Caco-2 (cell line): ENCODE results near the gene MTHFD1. TPM values are rescaled to one million over a fixed set of nuclear protein-coding genes. Genes with fewer than 3 reads are reported as not detected.

ENCODE experiments used
- BruUV-seq: library from RNA; stranded (reverse); fragments of 400-500 nt; replicated peaks from 2 replicates; lab custom pipeline; 2021; lab: Mats Ljungman, UMichigan
- CTCF ChIA-PET: fragments of 300-600 bp; sonication (Branson Sonifier 250); formaldehyde crosslinking; loops from one replicate; lab custom pipeline; 2022; ENCODE audit warnings: antibody characterized with exemption; lab: Charles Lee
- POLR2A ChIA-PET: fragments of 300-600 bp; sonication (Branson Sonifier 250); formaldehyde crosslinking; loops from one replicate; lab custom pipeline; 2022; ENCODE audit warnings: antibody characterized with exemption; lab: Charles Lee
- DNase-seq, 2 experiments: peaks; one replicate each; pipeline versions ENCODE4 v3.0.0 to v3.0.0-alpha.2; 2020 to 2022
- H3K27me3 ChIP-seq: replicated peaks from 2 replicates; pipeline ENCODE4 v1.6.0; 2011; ENCODE audit warnings: low read length; ENCODE audit not compliant: control insufficient read depth, insufficient read depth
- H3K36me3 ChIP-seq: 2 replicates; pipeline ENCODE4 v1.5.1; 2011; ENCODE audit warnings: low read length; ENCODE audit not compliant: control insufficient read depth, insufficient read depth
- H3K4me1 ChIP-seq: fragments of 250-450 bp; sonication (Bioruptor Pico); 2 replicates; pipeline ENCODE4 v1.5.1; 2020; ENCODE audit warnings: mild to moderate bottlenecking
- H3K4me3 ChIP-seq: 2 replicates; pipeline ENCODE4 v1.5.1; 2011; ENCODE audit warnings: low read depth, mild to moderate bottlenecking, control low read depth, low read length
- H3K9me3 ChIP-seq: fragments of 250-450 bp; sonication (Bioruptor Pico); 2 replicates; pipeline ENCODE4 v1.5.1; 2020; ENCODE audit warnings: mild to moderate bottlenecking, moderate library complexity
- H3K27ac Mint-ChIP-seq: one replicate; pipeline ENCODE4 v1.8.0; 2022; ENCODE audit warnings: mixed read lengths; ENCODE audit not compliant: unreplicated experiment
- H3K27me3 Mint-ChIP-seq: one replicate; pipeline ENCODE4 v1.8.0; 2022; ENCODE audit warnings: mixed read lengths; ENCODE audit not compliant: insufficient read depth, unreplicated experiment
- H3K36me3 Mint-ChIP-seq: one replicate; pipeline ENCODE4 v1.8.0; 2022; ENCODE audit warnings: mild to moderate bottlenecking, mixed read lengths; ENCODE audit not compliant: insufficient read depth, unreplicated experiment
- H3K4me1 Mint-ChIP-seq: one replicate; pipeline ENCODE4 v1.8.0; 2022; ENCODE audit warnings: low read depth, mixed read lengths; ENCODE audit not compliant: unreplicated experiment
- H3K4me3 Mint-ChIP-seq: one replicate; pipeline ENCODE4 v1.8.0; 2022; ENCODE audit warnings: mild to moderate bottlenecking, moderate library complexity, mixed read lengths; ENCODE audit not compliant: unreplicated experiment
- H3K9me3 Mint-ChIP-seq: one replicate; pipeline ENCODE4 v1.8.0; 2022; ENCODE audit warnings: mixed read lengths; ENCODE audit not compliant: unreplicated experiment
- CTCF ChIP-seq, 2 experiments: fragments of 200-600 bp in 1 of 2; IDR thresholded peaks; 1 replicate in 1 of 2; 2 replicates in 1 of 2; pipeline versions ENCODE4 v1.5.1 to v1.8.0; 2011 to 2022; ENCODE audit warnings: antibody characterized with exemption in 1 of 2, control low read depth in 1 of 2, inconsistent platforms in 1 of 2, low read depth in 1 of 2, low read length in 1 of 2, mild to moderate bottlenecking in 1 of 2, moderate library complexity in 1 of 2; ENCODE audit not compliant: insufficient read depth in 1 of 2, severe bottlenecking in 1 of 2, unreplicated experiment in 1 of 2
- intact Hi-C: fragments of 100-400 bp; cut with micrococcal nuclease; formaldehyde crosslinking; loops from one replicate; pipeline ENCODE4 v1.10.0; 2022; ENCODE audit not compliant: unreplicated experiment
- total RNA-seq: library from RNA; stranded (reverse); gene quantifications from 2 replicates; pipeline ENCODE4 v1.2.3, GENCODE V29; 2022

Gene MTHFD1
- total RNA-seq, 1 experiment from 2014 or later: 180 TPM

GRCh38 chr14:64422005-64422404, 33.9 kb downstream of the MTHFD1 start:
- H3K4me3 Mint-ChIP-seq: no peak overlapping the region
- ChIA-PET CTCF (no interaction called here), POLR2A (no interaction called here)
- DNase-seq: no peak
- no peaks in the 10 kb centered on the region for H3K4me1 ChIP-seq
- no peak overlapping the region for H3K4me3 ChIP-seq
- H3K27me3 ChIP-seq: no peaks in the 10 kb centered on the region
- H3K4me1 Mint-ChIP-seq: no peaks in the 10 kb centered on the region
- H3K36me3 ChIP-seq: peaks cover 2% of the 10 kb centered on the region
- intact Hi-C loops: no loop called here
- H3K27ac Mint-ChIP-seq: no peak overlapping the region
- H3K27me3 Mint-ChIP-seq: no peaks in the 10 kb centered on the region
- H3K36me3 Mint-ChIP-seq: peaks cover 93% of the 10 kb centered on the region
- TF ChIP-seq CTCF (IDR thresholded peaks at IDR 0.05; ENCODE audit: insufficient read depth in 1 of 2, low read depth in 1 of 2, low read length in 1 of 2, severe bottlenecking in 1 of 2, unreplicated experiment in 1 of 2): no peak
- BruUV-seq: TSS peak; percentile 8
- no peaks in the 10 kb centered on the region for H3K9me3 Mint-ChIP-seq
- H3K9me3 ChIP-seq: no peaks in the 10 kb centered on the region

- H3K36me3 Mint-ChIP-seq: peaks cover 93% of the 10 kb centered on the region
- BruUV-seq: no TSS peak
- H3K9me3 ChIP-seq: no peaks in the 10 kb centered on the region
- H3K4me1 Mint-ChIP-seq: no peaks in the 10 kb centered on the region
- H3K27me3 Mint-ChIP-seq: no peaks in the 10 kb centered on the region
- no peaks in the 10 kb centered on the region for H3K27me3 ChIP-seq
- DNase-seq: no peak
- H3K27ac Mint-ChIP-seq: no peak overlapping the region
- H3K36me3 ChIP-seq: peaks cover 2% of the 10 kb centered on the region
- no peak overlapping the region for H3K4me3 ChIP-seq
- TF ChIP-seq CTCF (IDR thresholded peaks at IDR 0.05; ENCODE audit: insufficient read depth in 1 of 2, low read depth in 1 of 2, low read length in 1 of 2, severe bottlenecking in 1 of 2, unreplicated experiment in 1 of 2): no peak
- no peaks in the 10 kb centered on the region for H3K4me1 ChIP-seq
- ChIA-PET POLR2A (no interaction called here), CTCF (no interaction called here)
- H3K4me3 Mint-ChIP-seq: no peak overlapping the region
- intact Hi-C loops: no loop called here
- no peaks in the 10 kb centered on the region for H3K9me3 Mint-ChIP-seq
Measured at GRCh38 chr14:64422756-64423155, 34.6 kb downstream of the MTHFD1 start.

GRCh38 chr14:64423987-64424386, 35.8 kb downstream of the MTHFD1 start:
- H3K4me1 ChIP-seq: no peaks in the 10 kb centered on the region
- POLR2A ChIA-PET: no interaction called here
- CTCF ChIA-PET: no interaction called here
- Mint-ChIP-seq H3K4me3 (no peak overlapping the region), H3K36me3 (peaks cover 89% of the 10 kb centered on the region), H3K4me1 (no peaks in the 10 kb centered on the region), H3K27me3 (no peaks in the 10 kb centered on the region), H3K9me3 (no peaks in the 10 kb centered on the region), H3K27ac (no peak overlapping the region)
- no peaks in the 10 kb centered on the region for H3K9me3 ChIP-seq
- intact Hi-C loops: no loop called here
- no peak overlapping the region for H3K4me3 ChIP-seq
- H3K36me3 ChIP-seq: no peaks in the 10 kb centered on the region
- no peak for DNase-seq
- no peaks in the 10 kb centered on the region for H3K27me3 ChIP-seq
- no TSS peak for BruUV-seq
- TF ChIP-seq CTCF (IDR thresholded peaks at IDR 0.05; ENCODE audit: insufficient read depth in 1 of 2, low read depth in 1 of 2, low read length in 1 of 2, severe bottlenecking in 1 of 2, unreplicated experiment in 1 of 2): no peak
